Fibroblast of mammary gland (primary cell): ENCODE results near the gene AKAP10.
A peak's percentile ranks its signal among the peaks of the same experiment; 100 is the strongest.

Experiments
- DNase-seq: peaks from one replicate; pipeline ENCODE4 v3.0.0-alpha.2; 2010; ENCODE audit warnings: low read depth
- H3K4me3 ChIP-seq: 2 replicates; pipeline ENCODE4 v1.5.1; 2011; ENCODE audit warnings: low read depth, mild to moderate bottlenecking, low read length, moderate library complexity; ENCODE audit not compliant: control insufficient read depth
- TF ChIP-seq, protein P1 (sequence below): conservative IDR thresholded peaks from 2 replicates; pipeline ENCODE4 v1.5.1; 2011; ENCODE audit warnings: low read depth, low read length, inconsistent platforms; ENCODE audit not compliant: control insufficient read depth, insufficient read depth

Gene AKAP10

DNA sequence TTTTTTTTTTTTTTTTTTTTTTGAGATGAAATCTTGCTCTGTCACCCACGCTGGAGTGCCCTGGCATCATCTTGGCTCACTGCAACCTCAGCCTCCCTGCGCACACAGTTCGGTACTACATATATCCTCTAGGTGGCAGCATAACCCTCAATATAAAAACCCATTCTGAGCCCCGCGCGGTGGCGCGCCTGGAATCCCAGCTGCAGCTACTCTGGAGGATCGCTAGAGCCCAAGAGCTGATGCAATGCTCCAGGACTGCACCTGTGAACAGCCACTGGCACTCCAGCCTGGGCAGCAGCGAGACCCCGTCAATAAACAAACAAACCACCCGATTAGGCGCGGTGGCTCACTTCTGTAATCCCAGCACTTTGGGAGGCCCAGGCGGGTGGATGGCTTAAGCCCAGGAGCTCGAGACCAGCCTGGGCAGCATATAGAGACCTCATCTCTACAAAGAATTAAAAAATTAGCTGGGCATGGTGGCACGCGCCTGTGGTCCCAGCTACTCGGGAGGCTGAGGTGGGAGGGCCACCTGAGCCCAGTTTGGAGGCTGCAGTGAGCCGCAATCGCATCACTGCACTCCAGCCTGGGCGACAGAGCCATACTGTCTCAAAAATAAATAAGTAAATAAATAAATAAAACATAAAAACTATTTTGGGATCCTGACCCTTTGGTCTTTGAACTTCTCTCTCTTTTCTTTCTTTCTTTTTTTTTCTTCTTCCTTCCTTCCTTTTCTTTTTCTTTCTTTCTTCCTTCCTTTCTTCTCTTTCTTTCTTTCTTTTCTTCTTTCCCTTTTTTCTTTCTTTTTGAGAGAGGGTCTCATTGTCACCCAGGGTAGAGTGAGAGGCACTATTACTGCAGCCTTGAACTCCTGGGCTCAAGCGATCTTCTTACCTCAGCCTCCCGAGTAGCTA is 15.4 kb upstream of the AKAP10 start:
- DNase-seq, result peak; percentile 81
- TF ChIP-seq, protein P1, sequence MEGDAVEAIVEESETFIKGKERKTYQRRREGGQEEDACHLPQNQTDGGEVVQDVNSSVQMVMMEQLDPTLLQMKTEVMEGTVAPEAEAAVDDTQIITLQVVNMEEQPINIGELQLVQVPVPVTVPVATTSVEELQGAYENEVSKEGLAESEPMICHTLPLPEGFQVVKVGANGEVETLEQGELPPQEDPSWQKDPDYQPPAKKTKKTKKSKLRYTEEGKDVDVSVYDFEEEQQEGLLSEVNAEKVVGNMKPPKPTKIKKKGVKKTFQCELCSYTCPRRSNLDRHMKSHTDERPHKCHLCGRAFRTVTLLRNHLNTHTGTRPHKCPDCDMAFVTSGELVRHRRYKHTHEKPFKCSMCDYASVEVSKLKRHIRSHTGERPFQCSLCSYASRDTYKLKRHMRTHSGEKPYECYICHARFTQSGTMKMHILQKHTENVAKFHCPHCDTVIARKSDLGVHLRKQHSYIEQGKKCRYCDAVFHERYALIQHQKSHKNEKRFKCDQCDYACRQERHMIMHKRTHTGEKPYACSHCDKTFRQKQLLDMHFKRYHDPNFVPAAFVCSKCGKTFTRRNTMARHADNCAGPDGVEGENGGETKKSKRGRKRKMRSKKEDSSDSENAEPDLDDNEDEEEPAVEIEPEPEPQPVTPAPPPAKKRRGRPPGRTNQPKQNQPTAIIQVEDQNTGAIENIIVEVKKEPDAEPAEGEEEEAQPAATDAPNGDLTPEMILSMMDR, result peak; percentile 56
- no peak overlapping the region for H3K4me3 ChIP-seq

- TF ChIP-seq, protein P1, result no peak
- H3K4me3 ChIP-seq, result no peak overlapping the region
- no peak for DNase-seq
These were observed 13.7 kb upstream of the AKAP10 start for GRCh38 chr17:19991252-19991885.

GRCh38 chr17:19987897-19988296 is 10.3 kb upstream of the AKAP10 start:
- TF ChIP-seq, protein P1, result no peak
- H3K4me3 ChIP-seq, result no peak overlapping the region
- no peak for DNase-seq

GRCh38 chr17:19986941-19987861 is 9.6 kb upstream of the AKAP10 start:
- TF ChIP-seq, protein P1, result no peak
- DNase-seq, result no peak
- H3K4me3 ChIP-seq, result no peak overlapping the region

GRCh38 chr17:19979917-19980770 is 2.5 kb upstream of the AKAP10 start:
- TF ChIP-seq, protein P1, result no peak
- no peak overlapping the region for H3K4me3 ChIP-seq
- DNase-seq, result peak; percentile 20
